ENCODE results near the gene TNNT2. TPM values are rescaled to one million over a fixed set of nuclear protein-coding genes. Genes with fewer than 3 reads are reported as not detected.

TNNT2 gene
- total and polyA plus RNA-seq, 12 donors: 5,905 to 31,279 (median 7,605) TPM

- no peak overlapping the region for H3K27ac ChIP-seq
- H3K27me3 ChIP-seq: peaks cover 0 to 12% (median 0%) of the 10 kb centered on the region in 7 donors
- ATAC-seq (no peak), DNase-seq (no peak)
- no peak overlapping the region for H3K4me3 ChIP-seq
- no peaks in the 10 kb centered on the region for H3K36me3 ChIP-seq
- no peaks in the 10 kb centered on the region for H3K9me3 ChIP-seq
- H3K4me1 ChIP-seq: peaks cover 17 to 43% (median 31%) of the 10 kb centered on the region in 9 donors
- TF ChIP-seq CTCF (IDR thresholded peaks at IDR 0.05): no peak
- intact Hi-C loops (cut with DNase I): loop anchor here in 1 of 10 donors (5.0 kb wide), 1 partner anchor 35 kb away; no protein-coding TSS in a partner anchor
- WGBS, 2 donors: 85 to 89% methylated on average over 7 of the region's 7 CpGs
Observed at GRCh38 chr1:201312298-201312697, 65.2 kb downstream of the TNNT2 start.

- ATAC-seq (no peak), DNase-seq (no peak)
- Histone ChIP-seq H3K4me1 (peaks cover 17 to 43% (median 31%) of the 10 kb centered on the region in 9 donors), H3K9me3 (no peaks in the 10 kb centered on the region), H3K4me3 (no peak overlapping the region), H3K36me3 (no peaks in the 10 kb centered on the region), H3K27me3 (peaks cover 0 to 12% (median 0%) of the 10 kb centered on the region in 7 donors), H3K27ac (peak overlapping the region in 2 of 10 donors; percentile 12 to 58)
- intact Hi-C loops (cut with DNase I): loop anchor here in 1 of 10 donors (5.0 kb wide), 1 partner anchor 36 kb away; no protein-coding TSS in a partner anchor
- WGBS, 2 donors: 74 to 75% methylated on average over 8 of the region's 8 CpGs
- TF ChIP-seq CTCF (IDR thresholded peaks at IDR 0.05): no peak
Observed at GRCh38 chr1:201311356-201312011, 66.0 kb downstream of the TNNT2 start.

- intact Hi-C loops (cut with DNase I): loop anchor here in 1 of 10 donors (5.0 kb wide), 1 partner anchor 36 kb away; no protein-coding TSS in a partner anchor
- no peaks in the 10 kb centered on the region for H3K36me3 ChIP-seq
- no peak for TF ChIP-seq CTCF (IDR thresholded peaks at IDR 0.05)
- H3K9me3 ChIP-seq: no peaks in the 10 kb centered on the region
- H3K27me3 ChIP-seq: peaks cover 0 to 12% (median 0%) of the 10 kb centered on the region in 7 donors
- H3K4me3 ChIP-seq: no peak overlapping the region
- peak; percentile 32 to 67 (median 41) for ATAC-seq
- H3K4me1 ChIP-seq: peaks cover 17 to 43% (median 31%) of the 10 kb centered on the region in 9 donors
- peak overlapping the region in 4 of 10 donors; percentile 12 to 77 (median 60) for H3K27ac ChIP-seq
- peak in 1 of 2 donors; percentile 66 for DNase-seq
- 26 to 32% methylated on average over 4 of the region's 4 CpGs for WGBS, 2 donors
Observed at GRCh38 chr1:201310986-201311355, 66.5 kb downstream of the TNNT2 start.

GRCh38 chr1:201310251-201310985 lies 67.1 kb downstream of the TNNT2 start:
- H3K4me1 ChIP-seq: peaks cover 17 to 43% (median 31%) of the 10 kb centered on the region in 9 donors
- H3K4me3 ChIP-seq: no peak overlapping the region
- H3K27ac ChIP-seq: peak overlapping the region in 6 of 10 donors; percentile 8 to 77 (median 44)
- peaks cover 0 to 12% (median 0%) of the 10 kb centered on the region in 7 donors for H3K27me3 ChIP-seq
- DNase-seq (no peak), ATAC-seq (peak in 7 of 8 donors; percentile 16 to 66 (median 30))
- H3K36me3 ChIP-seq: no peaks in the 10 kb centered on the region
- H3K9me3 ChIP-seq: no peaks in the 10 kb centered on the region
- no peak for TF ChIP-seq CTCF (IDR thresholded peaks at IDR 0.05)
- intact Hi-C loops (cut with DNase I): loop anchor here in 1 of 10 donors (5.0 kb wide), 1 partner anchor 37 kb away; no protein-coding TSS in a partner anchor
- 57% methylated on average over 7 of the region's 7 CpGs for WGBS, 2 donors

Data from heart right ventricle (tissue), 16 donors.